Activated B cell treated with CpG ODN at 0.5 μM for 24 hours (primary cell): ENCODE data around the gene SSR2. TPM values are rescaled to one million over a fixed set of nuclear protein-coding genes. Genes with fewer than 3 reads are reported as not detected.
A peak's percentile ranks its signal among the peaks of the same experiment; 100 is the strongest.

Source experiments
- ATAC-seq: fragments of 200-7000 bp; cut with Tn5 transposase; one replicate; pipeline ENCODE4 v1.10.0; 2021; ENCODE audit warnings: low read depth, mild to moderate bottlenecking, moderate library complexity
- CTCF ChIA-PET: fragments of 350-600 bp; sonication (Branson Sonifier 250); formaldehyde crosslinking; loops from one replicate; lab custom pipeline; 2021; ENCODE audit warnings: antibody characterized with exemption; lab: Charles Lee
- POLR2A ChIA-PET: fragments of 350-600 bp; sonication (Branson Sonifier 250); formaldehyde crosslinking; loops from one replicate; lab custom pipeline; 2021; ENCODE audit warnings: antibody characterized with exemption; lab: Charles Lee
- DNase-seq: peaks from one replicate; pipeline ENCODE4 v3.0.0; 2022
- H3K27ac Mint-ChIP-seq: one replicate; pipeline ENCODE4 v1.8.0; 2020; ENCODE audit warnings: mixed read lengths
- H3K27me3 Mint-ChIP-seq: one replicate; pipeline ENCODE4 v1.8.0; 2021; ENCODE audit warnings: mixed read lengths
- H3K36me3 Mint-ChIP-seq: one replicate; pipeline ENCODE4 v1.8.0; 2021; ENCODE audit warnings: low read depth, mixed read lengths
- H3K4me1 Mint-ChIP-seq: one replicate; pipeline ENCODE4 v1.8.0; 2021; ENCODE audit warnings: mixed read lengths
- H3K4me3 Mint-ChIP-seq: one replicate; pipeline ENCODE4 v1.8.0; 2020; ENCODE audit warnings: mild to moderate bottlenecking, mixed read lengths
- H3K9me3 Mint-ChIP-seq: one replicate; pipeline ENCODE4 v1.8.0; 2020; ENCODE audit warnings: mixed read lengths
- CTCF ChIP-seq: fragments of 200-600 bp; IDR thresholded peaks from one replicate; pipeline ENCODE4 v1.8.0; 2022; ENCODE audit warnings: antibody characterized with exemption, mild to moderate bottlenecking
- intact Hi-C: fragments of 100-400 bp; cut with micrococcal nuclease; formaldehyde crosslinking; loops from one replicate; pipeline ENCODE4 v1.15.1; 2024
- total RNA-seq: library from RNA; stranded (reverse); gene quantifications from 2 replicates; pipeline ENCODE4 v1.2.3, GENCODE V29; 2022

The SSR2 gene
- total RNA-seq, 1 donor from 2014 or later: 136 TPM

- CTCF ChIA-PET: interaction anchor here (1.2 to 1.9 kb wide), 2 partner anchors 12 to 28 kb away, joined by 3 to 4 read pairs; no protein-coding TSS in a partner anchor
- no peak for TF ChIP-seq CTCF
- Mint-ChIP-seq H3K4me1 (peaks cover 29% of the 10 kb centered on the region), H3K36me3 (peaks cover 43% of the 10 kb centered on the region), H3K9me3 (no peaks in the 10 kb centered on the region), H3K27ac (peak within 1 kb of the TSS; percentile 97), H3K4me3 (peak within 1 kb of the TSS; percentile 93), H3K27me3 (no peaks in the 10 kb centered on the region)
- ATAC-seq (peak; percentile 75), DNase-seq (peak; percentile 86)
- POLR2A ChIA-PET: interaction anchor here (0.6 to 1.4 kb wide), 7 partner anchors 65 to 221 kb away, joined by 3 to 8 read pairs (median 5); partner anchors contain the start of gene KHDC4
- intact Hi-C loops: loop anchor here (1.0 to 10.0 kb wide), 12 partner anchors 28 to 799 kb away; partner anchors contain the start of genes ARHGEF2, CCT3, ENTREP3 and KHDC4
These were observed 33.2 kb upstream of the SSR2 start, which contains the start of gene UBQLN4 for GRCh38 chr1:156053768-156054499. TSS of gene UBQLN4 (minus strand) at chr1:156053798. CDS start at chr1:156053701, 97 bp downstream.

- TF ChIP-seq CTCF: no peak
- peak overlapping the region; percentile 66 for H3K27ac Mint-ChIP-seq
- intact Hi-C loops: loop anchor here (5.0 to 10.0 kb wide), 3 partner anchors 76 to 798 kb away; partner anchors contain the start of genes ARHGEF2, ENTREP3 and RIT1
- no peaks in the 10 kb centered on the region for H3K9me3 Mint-ChIP-seq
- H3K4me3 Mint-ChIP-seq: peak overlapping the region; percentile 90
- CTCF ChIA-PET: interaction anchor here (1.2 to 1.9 kb wide), 2 partner anchors 13 to 28 kb away, joined by 3 to 4 read pairs; no protein-coding TSS in a partner anchor
- POLR2A ChIA-PET: interaction anchor here (0.6 to 1.4 kb wide), 8 partner anchors 32 to 390 kb away, joined by 3 to 7 read pairs (median 5); partner anchors contain the start of genes KHDC4 and SSR2
- H3K27me3 Mint-ChIP-seq: no peaks in the 10 kb centered on the region
- peak; percentile 69 for DNase-seq
- peak; percentile 35 for ATAC-seq
- peaks cover 43% of the 10 kb centered on the region for H3K36me3 Mint-ChIP-seq
- peaks cover 29% of the 10 kb centered on the region for H3K4me1 Mint-ChIP-seq
These were observed 32.4 kb upstream of the SSR2 start for GRCh38 chr1:156052862-156053767.

- Mint-ChIP-seq H3K4me3 (no peak overlapping the region), H3K27me3 (no peaks in the 10 kb centered on the region), H3K27ac (no peak overlapping the region), H3K36me3 (peaks cover 34% of the 10 kb centered on the region), H3K9me3 (no peaks in the 10 kb centered on the region), H3K4me1 (peaks cover 24% of the 10 kb centered on the region)
- ChIA-PET POLR2A (interaction anchor here (0.6 to 1.0 kb wide), 3 partner anchors 112 to 454 kb away, joined by 3 to 5 read pairs (median 4); no protein-coding TSS in a partner anchor), CTCF (interaction anchor here (0.9 kb wide), 1 partner anchor 15 kb away, joined by 3 read pairs; no protein-coding TSS in a partner anchor)
- DNase-seq: no peak
- no peak for TF ChIP-seq CTCF
- intact Hi-C loops: loop anchor here (5.0 to 10.0 kb wide), 3 partner anchors 74 to 796 kb away; partner anchors contain the start of genes ARHGEF2, ENTREP3 and RIT1
- no peak for ATAC-seq
These were observed 30.4 kb upstream of the SSR2 start for GRCh38 chr1:156051011-156051725.

GRCh38 chr1:156050376-156050775 lies 29.6 kb upstream of the SSR2 start:
- POLR2A ChIA-PET: no interaction called here
- peaks cover 18% of the 10 kb centered on the region for H3K4me1 Mint-ChIP-seq
- H3K4me3 Mint-ChIP-seq: no peak overlapping the region
- no peaks in the 10 kb centered on the region for H3K9me3 Mint-ChIP-seq
- intact Hi-C loops: loop anchor here (5.0 to 10.0 kb wide), 3 partner anchors 73 to 796 kb away; partner anchors contain the start of genes ARHGEF2, ENTREP3 and RIT1
- CTCF ChIA-PET: no interaction called here
- H3K27me3 Mint-ChIP-seq: no peaks in the 10 kb centered on the region
- DNase-seq (no peak), ATAC-seq (no peak)
- no peak overlapping the region for H3K27ac Mint-ChIP-seq
- peaks cover 34% of the 10 kb centered on the region for H3K36me3 Mint-ChIP-seq
- no peak for TF ChIP-seq CTCF
